ENCODE data around the gene METTL16. TPM values are rescaled to one million over a fixed set of nuclear protein-coding genes. Genes with fewer than 3 reads are reported as not detected.
"Not testable (repeated sequence)": the region's sequence is repeated elsewhere in the genome, so short reads cannot be mapped to it uniquely, and the experiment has no call there.

Gene METTL16
- total RNA-seq, 6 donors from 2014 or later = 20.3 to 37.2 (median 30.6) TPM

DNA sequence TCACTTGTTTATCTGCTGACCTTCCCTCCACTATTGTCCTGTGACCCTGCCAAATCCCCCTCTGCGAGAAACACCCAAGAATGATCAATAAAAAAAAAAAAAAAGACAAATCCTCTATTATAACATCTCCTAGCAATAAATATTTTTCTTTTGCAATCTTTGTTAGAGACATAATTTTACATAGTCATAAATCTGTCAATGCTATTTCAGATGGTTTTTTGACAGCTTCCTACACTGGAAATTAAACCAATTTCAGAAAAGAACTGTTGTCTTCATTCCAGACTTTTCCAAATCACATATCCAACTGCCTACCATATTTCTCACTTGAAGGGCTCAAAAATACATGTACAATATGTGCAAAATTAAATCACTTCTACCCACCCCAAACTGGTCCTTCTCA is 3.7 kb downstream of the METTL16 start:
- Histone ChIP-seq H3K27me3 (no peaks in the 10 kb centered on the region), H3K9me3 (no peaks in the 10 kb centered on the region), H3K4me1 (peaks cover 17 to 36% (median 24%) of the 10 kb centered on the region in 4 donors), H3K4me3 (no peak overlapping the region), H3K27ac (no peak overlapping the region), H3K36me3 (no peaks in the 10 kb centered on the region)
- no peak for ATAC-seq (ENCODE audit: low FRiP score in 2 of 2)
- DNase-seq = no peak
- whole genome bisulfite sequencing, 2 donors = 70 to 100% methylated on average over 1 of the region's 1 CpG
- TF ChIP-seq, protein P1, sequence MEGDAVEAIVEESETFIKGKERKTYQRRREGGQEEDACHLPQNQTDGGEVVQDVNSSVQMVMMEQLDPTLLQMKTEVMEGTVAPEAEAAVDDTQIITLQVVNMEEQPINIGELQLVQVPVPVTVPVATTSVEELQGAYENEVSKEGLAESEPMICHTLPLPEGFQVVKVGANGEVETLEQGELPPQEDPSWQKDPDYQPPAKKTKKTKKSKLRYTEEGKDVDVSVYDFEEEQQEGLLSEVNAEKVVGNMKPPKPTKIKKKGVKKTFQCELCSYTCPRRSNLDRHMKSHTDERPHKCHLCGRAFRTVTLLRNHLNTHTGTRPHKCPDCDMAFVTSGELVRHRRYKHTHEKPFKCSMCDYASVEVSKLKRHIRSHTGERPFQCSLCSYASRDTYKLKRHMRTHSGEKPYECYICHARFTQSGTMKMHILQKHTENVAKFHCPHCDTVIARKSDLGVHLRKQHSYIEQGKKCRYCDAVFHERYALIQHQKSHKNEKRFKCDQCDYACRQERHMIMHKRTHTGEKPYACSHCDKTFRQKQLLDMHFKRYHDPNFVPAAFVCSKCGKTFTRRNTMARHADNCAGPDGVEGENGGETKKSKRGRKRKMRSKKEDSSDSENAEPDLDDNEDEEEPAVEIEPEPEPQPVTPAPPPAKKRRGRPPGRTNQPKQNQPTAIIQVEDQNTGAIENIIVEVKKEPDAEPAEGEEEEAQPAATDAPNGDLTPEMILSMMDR (IDR thresholded peaks at IDR 0.05) = no peak
- TF ChIP-seq POLR2AphosphoS5 (IDR thresholded peaks at IDR 0.05) = no peak
- TF ChIP-seq POLR2A (IDR thresholded peaks at IDR 0.05) = no peak
- no peak for TF ChIP-seq EP300 (IDR thresholded peaks at IDR 0.05)

DNA sequence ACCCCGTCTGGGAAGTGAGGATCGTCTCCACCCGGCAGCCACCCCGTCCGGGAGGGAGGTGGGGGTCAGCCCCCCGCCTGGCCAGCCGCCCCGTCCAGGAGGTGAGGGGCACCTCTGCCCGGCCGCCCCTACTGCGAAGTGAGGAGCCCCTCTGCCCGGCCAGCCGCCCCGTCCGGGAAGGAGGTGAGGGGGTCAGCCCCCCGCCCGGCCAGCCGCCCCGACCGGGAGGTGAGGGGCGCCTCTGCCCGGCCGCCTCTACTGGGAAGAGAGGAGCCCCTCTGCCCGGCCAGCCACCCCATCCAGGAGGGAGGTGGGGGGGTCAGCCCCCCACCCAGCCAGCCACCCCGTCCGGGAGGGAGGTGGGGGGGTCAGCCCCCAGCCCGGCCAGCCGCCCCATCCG is 4.7 kb downstream of the METTL16 start:
- not testable (repeated sequence) for H3K27ac ChIP-seq; H3K9me3 ChIP-seq; H3K27me3 ChIP-seq; ATAC-seq (ENCODE audit: low FRiP score in 2 of 2); H3K4me3 ChIP-seq; H3K36me3 ChIP-seq
- WGBS, 2 donors = 93% methylated on average over 13 of the region's 29 CpGs; no CpG with 5 or more reads in 1 of the 2 donors
- peak in 1 of 2 donors; percentile 47 for DNase-seq
- peaks cover 17 to 33% (median 24%) of the 10 kb centered on the region in 4 donors for H3K4me1 ChIP-seq

GRCh38 chr17:2503627-2504026 is 8.1 kb downstream of the METTL16 start:
- ATAC-seq (ENCODE audit: low FRiP score in 2 of 2) (no peak), DNase-seq (no peak)
- WGBS, 2 donors = 70 to 76% methylated on average over 5 of the region's 5 CpGs
- peaks cover under 1 to 13% (median 7%) of the 10 kb centered on the region in 4 donors for H3K4me1 ChIP-seq
- H3K36me3 ChIP-seq = peaks cover 4 to 35% (median 17%) of the 10 kb centered on the region in 4 donors
- no peaks in the 10 kb centered on the region for H3K27me3 ChIP-seq
- no peak overlapping the region for H3K27ac ChIP-seq
- H3K4me3 ChIP-seq = no peak overlapping the region
- H3K9me3 ChIP-seq = no peaks in the 10 kb centered on the region
- TF ChIP-seq POLR2AphosphoS5 (IDR thresholded peaks at IDR 0.05) (no peak), EP300 (IDR thresholded peaks at IDR 0.05) (no peak), POLR2A (IDR thresholded peaks at IDR 0.05) (no peak)
- TF ChIP-seq, protein P1 (IDR thresholded peaks at IDR 0.05) = no peak

DNA sequence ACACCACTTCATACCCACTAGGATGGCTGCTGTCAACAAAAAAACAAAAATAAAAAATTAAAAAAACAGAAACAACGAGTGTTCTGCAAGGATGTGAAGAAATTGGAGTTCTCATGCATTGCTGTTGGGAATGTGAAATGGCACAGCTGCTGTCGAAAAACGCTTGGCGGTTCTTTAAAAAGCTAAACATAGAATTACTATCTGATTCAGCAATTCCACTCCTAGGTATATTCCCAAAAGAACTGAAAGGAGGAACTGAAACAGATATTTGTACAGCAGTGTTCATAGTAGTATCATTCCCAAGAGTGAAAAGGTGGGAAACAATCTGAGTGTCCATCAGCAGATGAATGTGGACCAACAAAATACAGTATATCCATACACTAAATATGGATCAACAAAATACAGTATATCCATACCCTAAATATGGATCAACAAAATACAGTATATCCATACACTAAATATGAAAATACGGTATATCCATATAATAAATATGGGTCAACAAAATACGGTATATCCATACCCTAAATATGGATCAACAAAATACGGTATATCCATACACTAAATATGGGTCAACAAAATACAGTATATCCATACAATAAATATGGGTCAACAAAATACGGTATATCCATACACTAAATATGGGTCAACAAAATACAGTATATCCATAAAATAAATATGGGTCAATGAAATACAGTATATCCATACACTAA is 8.7 kb downstream of the METTL16 start:
- H3K4me1 ChIP-seq = peaks cover 0 to 7% (median 3%) of the 10 kb centered on the region in 4 donors
- DNase-seq (no peak), ATAC-seq (ENCODE audit: low FRiP score in 2 of 2) (no peak)
- no peaks in the 10 kb centered on the region for H3K27me3 ChIP-seq
- H3K4me3 ChIP-seq = no peak overlapping the region
- no peaks in the 10 kb centered on the region for H3K9me3 ChIP-seq
- H3K36me3 ChIP-seq = peaks cover 4 to 41% (median 17%) of the 10 kb centered on the region in 4 donors
- WGBS, 2 donors = 81 to 88% methylated on average over 8 of the region's 8 CpGs
- H3K27ac ChIP-seq = no peak overlapping the region
- TF ChIP-seq POLR2AphosphoS5 (IDR thresholded peaks at IDR 0.05) (no peak), POLR2A (IDR thresholded peaks at IDR 0.05) (no peak), EP300 (IDR thresholded peaks at IDR 0.05) (no peak)
- TF ChIP-seq, protein P1 (IDR thresholded peaks at IDR 0.05) = no peak

GRCh38 chr17:2500446-2500845 is 11.2 kb downstream of the METTL16 start:
- H3K36me3 ChIP-seq = peaks cover 4 to 49% (median 17%) of the 10 kb centered on the region in 4 donors
- no peaks in the 10 kb centered on the region for H3K4me1 ChIP-seq
- H3K9me3 ChIP-seq = no peaks in the 10 kb centered on the region
- H3K4me3 ChIP-seq = no peak overlapping the region
- no peaks in the 10 kb centered on the region for H3K27me3 ChIP-seq
- TF ChIP-seq, protein P1 (IDR thresholded peaks at IDR 0.05) = no peak
- TF ChIP-seq EP300 (IDR thresholded peaks at IDR 0.05) = no peak
- no peak for TF ChIP-seq POLR2A (IDR thresholded peaks at IDR 0.05)
- TF ChIP-seq POLR2AphosphoS5 (IDR thresholded peaks at IDR 0.05) = no peak
- no peak overlapping the region for H3K27ac ChIP-seq
- WGBS, 2 donors = 80 to 81% methylated on average over 8 of the region's 8 CpGs
- no peak for ATAC-seq (ENCODE audit: low FRiP score in 2 of 2)
- no peak for DNase-seq

- not testable (repeated sequence) for H3K4me3 ChIP-seq; H3K27me3 ChIP-seq; H3K27ac ChIP-seq; DNase-seq; ATAC-seq (ENCODE audit: low FRiP score in 2 of 2); H3K9me3 ChIP-seq
- WGBS, 2 donors = 95 to 96% methylated on average over 15 of the region's 15 CpGs
- H3K4me1 ChIP-seq = peaks cover 29 to 35% (median 30%) of the 10 kb centered on the region in 4 donors
- H3K36me3 ChIP-seq = peaks cover 0 to 11% (median 0%) of the 10 kb centered on the region in 4 donors
These were observed 22.4 kb downstream of the METTL16 start for GRCh38 chr17:2489286-2489685.
